ENCODE measurements around the gene RFX6.
A peak's percentile ranks its signal among the peaks of the same experiment; 100 is the strongest.

Gene RFX6

DNA sequence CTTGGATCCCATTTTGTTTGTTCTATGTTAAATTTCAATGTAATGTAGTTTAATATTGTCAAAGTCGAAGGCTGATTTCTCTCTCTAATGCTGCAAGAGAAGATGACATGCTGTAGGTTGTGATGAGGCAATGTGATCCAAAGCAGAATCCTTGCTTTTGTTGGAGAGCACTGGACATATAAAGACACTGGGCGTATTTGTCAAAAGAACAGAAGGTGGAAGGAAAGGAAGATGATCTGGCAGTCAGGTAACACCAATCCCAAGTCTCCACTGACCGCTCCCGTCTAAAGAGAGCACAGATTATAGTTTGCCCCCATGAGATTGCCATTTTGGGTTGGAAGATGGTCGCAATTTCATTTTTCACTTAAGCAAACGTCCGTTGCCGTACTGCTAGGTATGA is 935 bp upstream of the RFX6 start:
- Mint-ChIP-seq H3K4me1 (peaks cover 19% of the 10 kb centered on the region), H3K36me3 (ENCODE audit: low read depth) (no peaks in the 10 kb centered on the region), H3K27ac (no peak overlapping the region), H3K9me3 (peaks cover 14% of the 10 kb centered on the region), H3K4me3 (peak overlapping the region; percentile 84), H3K27me3 (ENCODE audit: low read depth, poor library complexity) (peaks cover 76% of the 10 kb centered on the region)
- DNase-seq, result no peak
- TF ChIP-seq CTCF (IDR thresholded peaks at IDR 0.05), result no peak

DNA sequence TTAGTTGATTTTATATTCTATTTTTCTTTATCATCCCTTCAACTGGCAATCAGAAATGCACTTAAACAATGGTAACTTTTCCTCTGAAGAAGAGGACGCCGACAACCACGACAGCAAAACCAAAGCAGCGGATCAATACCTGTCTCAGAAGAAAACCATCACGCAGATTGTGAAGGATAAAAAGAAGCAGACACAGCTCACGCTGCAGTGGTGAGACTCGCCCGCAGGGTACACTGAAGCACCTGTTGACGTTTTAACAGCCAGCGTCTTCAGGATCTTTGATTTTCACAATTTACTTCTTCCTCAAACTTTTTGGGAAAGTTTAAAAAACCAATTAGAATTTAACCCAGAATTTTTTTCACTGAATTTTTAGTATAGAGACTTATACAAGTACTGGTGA is 701 bp downstream of the RFX6 start:
- peaks cover 8% of the 10 kb centered on the region for H3K9me3 Mint-ChIP-seq
- no peaks in the 10 kb centered on the region for H3K36me3 Mint-ChIP-seq (ENCODE audit: low read depth)
- H3K27me3 Mint-ChIP-seq (ENCODE audit: low read depth, poor library complexity), result peaks cover 75% of the 10 kb centered on the region
- peak; percentile 5 for TF ChIP-seq CTCF (IDR thresholded peaks at IDR 0.05)
- DNase-seq, result no peak
- peak overlapping the region; percentile 70 for H3K4me3 Mint-ChIP-seq
- no peak overlapping the region for H3K27ac Mint-ChIP-seq
- peaks cover 19% of the 10 kb centered on the region for H3K4me1 Mint-ChIP-seq

DNA sequence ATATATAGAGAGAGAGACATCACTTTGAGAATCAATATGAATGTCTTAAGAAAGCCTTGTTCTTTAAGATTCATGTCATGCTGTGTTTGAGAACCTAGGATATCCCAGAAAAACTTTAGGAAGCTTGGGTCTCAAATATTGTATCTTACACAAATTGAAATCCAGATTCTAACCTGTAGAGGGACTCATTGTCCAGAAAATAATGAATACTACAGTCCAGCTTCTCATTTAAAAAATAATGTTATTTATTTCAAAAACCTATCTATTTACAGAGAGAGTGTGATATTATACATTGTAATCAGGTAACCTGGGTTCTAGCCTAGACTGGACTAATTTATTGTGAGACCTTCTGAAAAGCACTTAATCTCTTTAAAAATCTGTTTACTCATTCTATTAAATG is 4.2 kb downstream of the RFX6 start:
- DNase-seq, result no peak
- Mint-ChIP-seq H3K27ac (no peak overlapping the region), H3K4me3 (no peak overlapping the region), H3K27me3 (ENCODE audit: low read depth, poor library complexity) (peaks cover 40% of the 10 kb centered on the region), H3K4me1 (peaks cover 14% of the 10 kb centered on the region), H3K36me3 (ENCODE audit: low read depth) (no peaks in the 10 kb centered on the region), H3K9me3 (no peaks in the 10 kb centered on the region)
- TF ChIP-seq CTCF (IDR thresholded peaks at IDR 0.05), result no peak

DNA sequence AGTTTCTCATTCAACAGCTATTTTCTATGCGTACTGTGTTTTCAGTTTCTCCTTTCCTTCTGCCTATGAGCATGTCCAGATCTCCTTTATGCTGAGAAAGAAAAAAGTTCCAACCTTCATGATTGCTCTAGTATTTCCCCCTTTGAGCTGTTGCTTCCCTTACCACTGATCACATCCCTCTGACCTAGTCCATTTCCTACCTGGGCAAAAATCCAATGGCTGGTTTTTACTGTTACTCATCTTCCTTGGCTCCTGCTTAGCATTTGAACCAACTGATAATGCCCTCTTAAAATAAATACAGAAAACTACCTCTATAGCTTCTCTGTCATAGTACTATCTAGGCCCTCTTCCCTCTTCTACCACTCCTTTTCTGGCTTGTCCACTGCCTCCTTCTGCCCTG is 6.0 kb downstream of the RFX6 start:
- DNase-seq, result no peak
- no peak for TF ChIP-seq CTCF (IDR thresholded peaks at IDR 0.05)
- Mint-ChIP-seq H3K4me3 (no peak overlapping the region), H3K4me1 (no peaks in the 10 kb centered on the region), H3K27ac (peak overlapping the region; percentile 53), H3K9me3 (no peaks in the 10 kb centered on the region), H3K36me3 (ENCODE audit: low read depth) (no peaks in the 10 kb centered on the region), H3K27me3 (ENCODE audit: low read depth, poor library complexity) (peaks cover 22% of the 10 kb centered on the region)

DNA sequence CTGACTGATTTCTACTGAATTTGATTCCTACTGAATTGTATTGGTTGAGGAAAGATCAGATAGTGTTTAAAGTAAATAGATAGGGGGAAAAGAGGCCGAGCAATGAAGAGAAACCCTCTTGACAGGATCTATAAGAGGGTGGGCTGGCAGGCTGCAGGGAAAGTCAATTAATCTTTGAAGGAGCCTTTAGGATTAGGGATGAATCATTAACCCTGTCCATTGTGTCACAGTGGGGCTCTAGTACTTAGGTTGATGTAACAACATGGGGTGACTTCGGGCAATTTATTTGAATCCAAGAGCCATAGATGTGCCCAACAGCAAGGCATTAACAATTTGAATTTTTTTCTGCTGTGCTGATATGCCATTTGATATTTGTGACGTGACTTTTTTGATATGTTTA is 7.5 kb downstream of the RFX6 start:
- H3K4me3 Mint-ChIP-seq, result no peak overlapping the region
- no peaks in the 10 kb centered on the region for H3K36me3 Mint-ChIP-seq (ENCODE audit: low read depth)
- no peak overlapping the region for H3K27ac Mint-ChIP-seq
- TF ChIP-seq CTCF (IDR thresholded peaks at IDR 0.05), result no peak
- H3K4me1 Mint-ChIP-seq, result no peaks in the 10 kb centered on the region
- no peaks in the 10 kb centered on the region for H3K9me3 Mint-ChIP-seq
- H3K27me3 Mint-ChIP-seq (ENCODE audit: low read depth, poor library complexity), result peaks cover 19% of the 10 kb centered on the region
- DNase-seq, result no peak

- H3K4me3 Mint-ChIP-seq, result no peak overlapping the region
- no peak overlapping the region for H3K27ac Mint-ChIP-seq
Measured at GRCh38 chr6:116887168-116887567, 10.1 kb downstream of the RFX6 start.

More at GRCh38 chr6:116887168-116887567, 10.1 kb downstream of the RFX6 start:
- no peaks in the 10 kb centered on the region for H3K27me3 Mint-ChIP-seq (ENCODE audit: low read depth, poor library complexity)
- TF ChIP-seq CTCF (IDR thresholded peaks at IDR 0.05), result no peak
- no peak for DNase-seq
- H3K36me3 Mint-ChIP-seq (ENCODE audit: low read depth), result no peaks in the 10 kb centered on the region
- no peaks in the 10 kb centered on the region for H3K4me1 Mint-ChIP-seq
- no peaks in the 10 kb centered on the region for H3K9me3 Mint-ChIP-seq
